Activated T-helper 9 cell treated with anti-CD3 and anti-CD28 coated beads, Interleukin-2, amount 50 U/mL, for 16 hours (primary cell): Measurements from ENCODE around the gene TRIM39.
"Not testable (repeated sequence)": the region's sequence is repeated elsewhere in the genome, so short reads cannot be mapped to it uniquely, and the experiment has no call there.

Experiments used
- DNase-seq: peaks from one replicate; pipeline ENCODE4 v3.0.0-alpha.2; 2020; ENCODE audit warnings: low read depth

The TRIM39 gene

DNA sequence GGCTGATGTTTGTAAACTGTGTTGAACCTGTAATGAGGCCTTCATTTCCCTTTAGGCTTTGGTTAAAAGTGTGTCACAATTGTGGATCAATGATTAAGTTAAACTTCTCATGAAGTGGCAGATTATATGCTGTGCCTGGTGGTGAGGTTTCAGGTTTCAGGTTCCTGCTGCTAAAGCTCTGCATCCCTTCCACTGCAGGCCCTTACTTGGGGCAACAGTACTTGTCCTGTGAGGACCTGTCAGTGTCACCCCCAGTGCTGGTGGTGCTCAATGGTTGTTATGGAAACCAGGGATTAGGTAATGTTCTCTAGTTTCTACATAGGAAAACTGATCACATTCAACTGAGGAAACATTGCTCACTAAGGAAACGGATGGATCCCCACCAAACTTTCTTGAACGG lies 36.7 kb downstream of the TRIM39 start:
- DNase-seq: no peak

- no peak for DNase-seq
Measured at GRCh38 chr6:30364591-30364990, 37.9 kb downstream of the TRIM39 start.

DNA sequence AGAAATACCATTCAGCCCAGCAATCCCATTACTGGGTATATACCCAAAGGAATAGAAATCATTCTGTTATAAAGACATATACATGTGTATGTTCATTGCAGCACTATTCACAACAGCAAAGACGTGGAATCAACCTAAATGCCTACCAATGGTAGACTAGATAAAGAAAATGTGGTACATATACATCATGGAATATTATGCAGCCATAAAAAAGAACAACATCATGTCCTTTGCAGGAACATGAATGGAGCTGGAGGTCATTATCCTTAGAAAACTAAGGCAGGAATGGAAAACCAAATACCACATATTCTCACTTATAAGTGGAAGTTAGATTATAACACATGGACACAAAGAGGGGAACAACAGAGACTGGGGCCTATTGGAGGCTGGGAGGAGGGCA lies 42.6 kb downstream of the TRIM39 start:
- not testable (repeated sequence) for DNase-seq

DNA sequence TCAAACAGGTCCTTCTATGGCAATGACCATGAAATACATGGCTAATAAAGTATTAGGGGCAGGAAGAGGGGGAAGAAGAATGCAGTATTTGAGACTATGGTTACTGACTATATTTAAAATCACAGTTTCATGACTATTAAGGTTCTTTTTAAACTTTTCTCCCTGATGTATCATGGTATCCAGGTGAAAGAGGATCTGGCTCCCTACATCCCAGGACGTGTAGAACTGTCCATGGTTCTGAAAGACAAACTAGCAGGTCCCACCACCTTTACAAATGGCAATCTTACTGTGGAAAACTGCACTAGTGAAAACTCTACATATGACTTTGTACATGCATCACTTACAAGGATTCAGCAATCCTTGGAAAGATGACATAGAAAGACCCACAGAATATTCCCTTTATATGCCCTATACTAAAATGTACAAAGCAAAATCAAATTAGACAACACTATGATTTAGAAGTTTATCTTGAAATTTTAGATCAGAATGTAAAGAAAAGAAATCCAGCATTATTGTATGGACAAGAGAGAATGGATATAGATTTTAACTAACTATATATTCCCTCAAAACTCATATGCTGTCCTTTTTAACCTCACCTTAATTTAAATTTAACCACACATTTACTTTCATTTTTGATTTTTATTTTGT lies 51.7 kb downstream of the TRIM39 start:
- no peak for DNase-seq

GRCh38 chr6:30380464-30380863 lies 53.7 kb downstream of the TRIM39 start:
- no peak for DNase-seq

GRCh38 chr6:30386166-30386565 lies 59.4 kb downstream of the TRIM39 start:
- no peak for DNase-seq

GRCh38 chr6:30391240-30391639 lies 64.5 kb downstream of the TRIM39 start:
- no peak for DNase-seq
